Keratinocyte (primary cell): ENCODE data around the gene ZNF670. TPM values are rescaled to one million over a fixed set of nuclear protein-coding genes. Genes with fewer than 3 reads are reported as not detected.

ENCODE experiments used
- DNase-seq: peaks from one replicate; pipeline ENCODE4 v3.0.0-alpha.2; 2011; ENCODE audit warnings: low read depth, missing footprints, low spot score
- FAIRE-seq: peaks from 2 replicates; lab custom pipeline; 2011; peaks lifted over from hg19 to GRCh38; lab: Jason Lieb, UNC
- H2AFZ ChIP-seq: 2 replicates; pipeline ENCODE4 v1.6.0; 2012; ENCODE audit warnings: low read length, control low read depth, inconsistent platforms; ENCODE audit not compliant: control insufficient read depth
- H3K27ac ChIP-seq: 2 replicates; pipeline ENCODE4 v1.5.1; 2011; ENCODE audit warnings: low read length; ENCODE audit not compliant: control insufficient read depth, insufficient read depth
- H3K27me3 ChIP-seq: 3 replicates; pipeline ENCODE4 v1.6.0; 2011; ENCODE audit warnings: low read length; ENCODE audit not compliant: control insufficient read depth, insufficient read depth; ENCODE audit errors: extremely low read depth
- H3K36me3 ChIP-seq, 2 experiments: 2 replicates in 1 of 2; 3 replicates in 1 of 2; pipeline ENCODE4 v1.5.1; 2011; ENCODE audit warnings: low read length in 2 of 2, mild to moderate bottlenecking in 1 of 2; ENCODE audit not compliant: control insufficient read depth in 2 of 2, insufficient read depth in 2 of 2; ENCODE audit errors: extremely low read depth in 1 of 2
- H3K4me1 ChIP-seq: 3 replicates; pipeline ENCODE4 v1.5.1; 2011; ENCODE audit warnings: low read length; ENCODE audit not compliant: control insufficient read depth, insufficient read depth; ENCODE audit errors: extremely low read depth
- H3K4me2 ChIP-seq: 3 replicates; pipeline ENCODE4 v1.6.0; 2011; ENCODE audit warnings: low read depth, low read length; ENCODE audit not compliant: control insufficient read depth, insufficient read depth; ENCODE audit errors: extremely low read depth
- H3K4me3 ChIP-seq, 3 experiments: fragments of 200-600 bp in 1 of 3; sonication (generic) in 1 of 3; 2 replicates in 2 of 3; 3 replicates in 1 of 3; pipeline ENCODE4 v1.5.1; 2011 to 2016; ENCODE audit warnings: low read length in 3 of 3, mild to moderate bottlenecking in 3 of 3, control low read depth in 2 of 3, inconsistent platforms in 1 of 3, low read depth in 1 of 3, mixed read lengths in 1 of 3, mixed run types in 1 of 3, moderate library complexity in 1 of 3; ENCODE audit not compliant: control insufficient read depth in 2 of 3, insufficient read depth in 2 of 3; ENCODE audit errors: extremely low read depth in 1 of 3
- H3K79me2 ChIP-seq: 2 replicates; pipeline ENCODE4 v1.6.0; 2012; ENCODE audit warnings: low read length; ENCODE audit not compliant: control insufficient read depth, insufficient read depth
- H3K9ac ChIP-seq: 3 replicates; pipeline ENCODE4 v1.6.0; 2011; ENCODE audit warnings: low read length; ENCODE audit not compliant: control insufficient read depth, insufficient read depth; ENCODE audit errors: extremely low read depth
- H3K9me1 ChIP-seq: 3 replicates; pipeline ENCODE4 v1.6.0; 2011; ENCODE audit warnings: low read length; ENCODE audit not compliant: control insufficient read depth, insufficient read depth; ENCODE audit errors: extremely low read depth
- H3K9me3 ChIP-seq: 2 replicates; pipeline ENCODE4 v1.5.1; 2012; ENCODE audit warnings: low read depth, low read length; ENCODE audit not compliant: control insufficient read depth
- H4K20me1 ChIP-seq: 3 replicates; pipeline ENCODE4 v1.6.0; 2011; ENCODE audit warnings: low read length; ENCODE audit not compliant: control insufficient read depth, insufficient read depth; ENCODE audit errors: extremely low read depth
- CTCF ChIP-seq, 3 experiments: IDR thresholded peaks in 1 of 3; conservative IDR thresholded peaks in 1 of 3; optimal IDR thresholded peaks in 1 of 3; 2 replicates in 2 of 3; 3 replicates in 1 of 3; pipeline versions ENCODE3 to v1.5.1; 2011; ENCODE audit warnings: low read length in 3 of 3, mild to moderate bottlenecking in 3 of 3, moderate library complexity in 2 of 3, control low read depth in 1 of 3, inconsistent platforms in 1 of 3; ENCODE audit not compliant: insufficient read depth in 2 of 3; ENCODE audit errors: extremely low read depth in 1 of 3
- EZH2 ChIP-seq: IDR thresholded peaks from one replicate; pipeline ENCODE4 v1.6.1; 2012; ENCODE audit warnings: inconsistent platforms, mild to moderate bottlenecking, low read length, moderate library complexity
- dilution Hi-C: fragments of 300-500 bp; cut with MboI; formaldehyde crosslinking; loops from one replicate; pipeline ENCODE4 v1.7.0; 2020; ENCODE audit warnings: low sequenced_read_pairs; ENCODE audit not compliant: extremely low pct_ligation_motif_present
- polyA plus RNA-seq, 5 experiments: library from polyadenylated mRNA; depleted of rRNA in 3 of 5; stranded (reverse) in 3 of 5; stranded (forward) in 1 of 5; unstranded in 1 of 5; fragments of >200 nt; gene quantifications; 1 replicate in 1 of 5; 2 replicates in 3 of 5; 3 replicates in 1 of 5; pipeline versions ENCODE4 v1.2.1 to v1.2.3, GENCODE V29; 2011 to 2012; ENCODE audit warnings: missing spikeins in 2 of 5, low read depth in 1 of 5, low replicate concordance in 1 of 5

Gene ZNF670
- polyA plus RNA-seq, 1 donor (not counting 4 experiments of a cell fraction or from before 2014, with no cell fraction given) = 3.6 TPM

DNA sequence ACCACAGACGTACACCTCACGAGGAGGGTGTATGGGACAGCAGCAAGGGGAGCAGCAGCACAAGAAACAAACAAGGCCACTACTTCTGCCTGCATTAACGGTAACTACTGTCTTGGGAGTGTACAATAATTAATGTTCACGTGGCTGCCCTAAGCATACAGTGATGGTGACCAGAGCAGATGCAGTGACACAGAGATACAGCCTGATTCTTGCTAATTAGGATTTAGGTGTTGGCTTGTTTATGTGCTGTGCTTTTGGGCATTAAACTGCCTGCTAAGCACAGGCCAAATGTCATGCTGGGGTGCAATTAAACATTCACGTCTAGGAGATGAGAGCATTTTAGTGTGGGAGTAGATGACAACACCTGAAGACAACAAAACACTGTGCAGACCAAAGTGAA lies 18.3 kb upstream of the ZNF670 start:
- H3K4me3 ChIP-seq = no peak overlapping the region
- H3K4me1 ChIP-seq = no peaks in the 10 kb centered on the region
- no peaks in the 10 kb centered on the region for H4K20me1 ChIP-seq
- H3K9ac ChIP-seq = no peak overlapping the region
- peaks cover 6% of the 10 kb centered on the region for H3K79me2 ChIP-seq
- no peak overlapping the region for H3K27ac ChIP-seq
- no peaks in the 10 kb centered on the region for H3K27me3 ChIP-seq
- FAIRE-seq = no peak
- TF ChIP-seq CTCF (optimal IDR thresholded peaks at IDR 0.05 in 1 of 3, IDR thresholded peaks at IDR 0.05 in 1 of 3, conservative IDR thresholded peaks at IDR 0.05 in 1 of 3; ENCODE audit: extremely low read depth in 1 of 3, insufficient read depth in 2 of 3, low read length in 3 of 3) = no peak
- TF ChIP-seq EZH2 = no peak
- peaks cover 10 to 14% of the 10 kb centered on the region in 2 experiments for H3K36me3 ChIP-seq
- no peak overlapping the region for H3K4me2 ChIP-seq
- dilution Hi-C loops = no loop called here
- H2AFZ ChIP-seq = no peak overlapping the region
- H3K9me3 ChIP-seq = peaks cover 23% of the 10 kb centered on the region
- DNase-seq = no peak
- no peaks in the 10 kb centered on the region for H3K9me1 ChIP-seq

GRCh38 chr1:247096544-247096943 lies 17.9 kb upstream of the ZNF670 start:
- Histone ChIP-seq H3K9ac (no peak overlapping the region), H3K4me3 (no peak overlapping the region), H3K36me3 (peaks cover 9 to 11% of the 10 kb centered on the region in 2 experiments), H3K9me1 (no peaks in the 10 kb centered on the region), H3K4me2 (no peak overlapping the region), H4K20me1 (no peaks in the 10 kb centered on the region), H3K4me1 (no peaks in the 10 kb centered on the region), H3K27ac (no peak overlapping the region), H3K27me3 (no peaks in the 10 kb centered on the region), H3K79me2 (peaks cover 3% of the 10 kb centered on the region), H3K9me3 (peaks cover 20% of the 10 kb centered on the region), H2AFZ (no peak overlapping the region)
- FAIRE-seq (no peak), DNase-seq (no peak)
- TF ChIP-seq EZH2 (no peak), CTCF (optimal IDR thresholded peaks at IDR 0.05 in 1 of 3, IDR thresholded peaks at IDR 0.05 in 1 of 3, conservative IDR thresholded peaks at IDR 0.05 in 1 of 3; ENCODE audit: extremely low read depth in 1 of 3, insufficient read depth in 2 of 3, low read length in 3 of 3) (no peak)
- dilution Hi-C loops = no loop called here
